ENCODE measurements around the gene PNKD.

PNKD gene

DNA sequence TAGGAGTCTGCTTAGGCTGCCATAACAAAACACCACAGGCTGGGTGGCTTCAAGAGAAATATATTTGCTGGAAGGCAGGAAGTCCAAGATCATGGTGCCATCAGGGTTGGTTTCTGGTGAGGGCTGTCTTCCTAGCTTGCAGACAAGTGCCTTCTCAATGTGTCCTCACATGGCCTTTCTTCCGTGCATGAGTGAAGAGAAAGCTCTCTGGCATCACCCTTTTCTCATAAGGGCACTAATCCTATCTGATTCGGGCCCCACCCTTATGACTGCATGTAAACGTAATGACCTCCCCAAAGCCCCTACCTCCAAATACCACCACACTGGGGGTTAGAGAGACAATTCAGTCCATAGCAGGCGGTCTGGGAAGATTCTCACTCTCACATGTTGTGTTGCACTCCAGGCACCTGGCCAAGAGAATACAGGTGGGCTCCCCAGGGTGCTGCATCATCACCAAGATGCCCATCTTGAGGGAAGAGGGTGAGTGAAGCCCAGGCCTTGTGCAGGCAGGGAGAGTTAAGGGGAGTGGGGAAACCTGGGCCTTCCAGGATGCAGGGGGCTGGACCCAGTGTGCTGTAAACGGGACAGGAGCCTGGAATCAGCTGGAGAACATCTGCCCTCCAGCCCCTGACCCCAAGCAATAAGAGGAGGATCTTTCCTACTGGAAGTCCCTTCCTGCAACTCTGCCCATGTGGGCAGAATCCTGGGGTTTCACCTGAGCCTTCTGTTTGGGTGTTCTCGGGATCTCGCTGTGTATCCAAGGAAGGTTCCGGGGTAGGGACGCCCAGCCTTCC lies 96.5 kb downstream of the PNKD start:
- TF ChIP-seq, protein P1, sequence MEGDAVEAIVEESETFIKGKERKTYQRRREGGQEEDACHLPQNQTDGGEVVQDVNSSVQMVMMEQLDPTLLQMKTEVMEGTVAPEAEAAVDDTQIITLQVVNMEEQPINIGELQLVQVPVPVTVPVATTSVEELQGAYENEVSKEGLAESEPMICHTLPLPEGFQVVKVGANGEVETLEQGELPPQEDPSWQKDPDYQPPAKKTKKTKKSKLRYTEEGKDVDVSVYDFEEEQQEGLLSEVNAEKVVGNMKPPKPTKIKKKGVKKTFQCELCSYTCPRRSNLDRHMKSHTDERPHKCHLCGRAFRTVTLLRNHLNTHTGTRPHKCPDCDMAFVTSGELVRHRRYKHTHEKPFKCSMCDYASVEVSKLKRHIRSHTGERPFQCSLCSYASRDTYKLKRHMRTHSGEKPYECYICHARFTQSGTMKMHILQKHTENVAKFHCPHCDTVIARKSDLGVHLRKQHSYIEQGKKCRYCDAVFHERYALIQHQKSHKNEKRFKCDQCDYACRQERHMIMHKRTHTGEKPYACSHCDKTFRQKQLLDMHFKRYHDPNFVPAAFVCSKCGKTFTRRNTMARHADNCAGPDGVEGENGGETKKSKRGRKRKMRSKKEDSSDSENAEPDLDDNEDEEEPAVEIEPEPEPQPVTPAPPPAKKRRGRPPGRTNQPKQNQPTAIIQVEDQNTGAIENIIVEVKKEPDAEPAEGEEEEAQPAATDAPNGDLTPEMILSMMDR (IDR thresholded peaks at IDR 0.05): no peak

DNA sequence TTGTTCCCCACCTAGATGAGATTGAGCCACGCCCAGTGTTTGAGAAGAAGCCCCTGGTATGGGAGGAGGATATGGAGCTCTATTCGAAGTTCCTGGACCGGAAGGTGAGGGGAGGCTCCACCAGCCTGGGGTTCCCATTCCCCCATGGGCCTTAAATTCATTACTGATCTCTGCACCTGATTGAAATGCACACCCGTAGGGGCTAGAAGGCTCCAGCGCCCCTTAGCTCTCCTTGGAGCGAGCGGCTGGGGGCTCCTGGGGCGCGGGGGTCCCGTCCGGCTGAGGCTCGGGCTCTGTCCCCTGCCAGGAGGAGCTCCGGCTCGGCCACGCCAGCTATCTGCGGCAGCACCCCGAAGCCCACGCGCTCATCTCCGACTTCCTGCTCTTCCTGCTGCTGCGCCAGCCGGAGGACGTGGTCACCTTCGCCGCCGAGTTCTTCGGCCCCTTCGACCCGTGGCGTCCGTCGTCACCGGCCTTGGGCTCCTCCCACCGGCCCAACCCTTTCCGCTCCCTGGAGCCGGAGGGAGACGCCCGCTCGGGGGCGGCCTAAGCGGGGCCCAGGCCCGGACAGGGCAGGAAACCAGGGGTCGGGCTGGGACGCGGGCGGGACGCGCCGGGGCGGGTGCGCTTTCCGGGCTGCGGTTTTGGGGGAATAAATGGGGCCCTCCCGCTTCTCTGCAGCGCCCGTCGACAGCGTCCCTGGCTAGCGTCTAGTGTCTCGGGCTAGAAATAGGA lies 97.3 kb downstream of the PNKD start:
- TF ChIP-seq, protein P1 (IDR thresholded peaks at IDR 0.05): no peak

DNA sequence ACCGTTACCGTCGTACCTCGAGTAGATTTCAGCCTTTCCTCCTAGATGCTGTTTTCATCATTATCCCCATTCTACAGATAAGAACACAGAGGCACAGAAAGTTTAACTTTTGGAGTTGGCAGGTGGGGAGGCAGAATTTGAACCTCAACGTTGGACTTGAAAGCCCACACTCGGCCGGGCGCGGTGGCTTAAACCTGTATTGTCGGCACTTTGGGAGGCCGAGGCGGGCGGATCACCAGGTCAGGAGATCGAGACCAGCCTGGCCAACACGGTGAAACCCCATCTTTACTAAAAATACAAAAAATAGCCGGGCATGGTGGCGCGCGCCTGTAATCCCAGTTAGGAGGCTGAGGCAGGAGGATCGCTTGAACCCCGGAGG lies 97.8 kb downstream of the PNKD start:
- TF ChIP-seq, protein P1 (IDR thresholded peaks at IDR 0.05): no peak

DNA sequence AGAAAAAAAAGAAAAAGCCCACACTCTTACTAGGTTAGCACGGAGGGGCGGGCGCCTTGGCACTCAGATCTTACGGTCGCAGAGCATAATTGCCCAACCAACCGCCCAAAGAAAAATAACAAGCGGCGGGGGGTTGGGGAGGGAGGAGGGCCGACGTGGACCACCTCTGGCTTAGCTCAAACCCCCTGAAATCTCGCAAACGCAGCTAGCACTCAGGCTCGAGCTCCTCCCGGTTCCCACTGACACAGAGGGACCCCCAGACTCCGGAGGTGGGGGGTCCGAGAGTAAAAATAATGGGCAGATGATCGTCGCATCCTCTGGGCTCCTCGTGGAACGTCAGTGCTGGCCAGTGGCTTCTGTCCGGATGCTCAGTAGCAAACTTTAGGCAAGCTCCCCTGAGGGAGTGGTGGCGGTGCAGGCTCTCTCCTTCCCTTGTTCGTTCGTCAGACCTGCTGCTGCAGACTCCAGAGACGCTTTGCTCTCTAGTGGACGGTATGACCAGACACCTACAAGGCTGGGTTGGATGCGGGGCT lies 98.4 kb downstream of the PNKD start:
- TF ChIP-seq, protein P1 (IDR thresholded peaks at IDR 0.05): no peak

DNA sequence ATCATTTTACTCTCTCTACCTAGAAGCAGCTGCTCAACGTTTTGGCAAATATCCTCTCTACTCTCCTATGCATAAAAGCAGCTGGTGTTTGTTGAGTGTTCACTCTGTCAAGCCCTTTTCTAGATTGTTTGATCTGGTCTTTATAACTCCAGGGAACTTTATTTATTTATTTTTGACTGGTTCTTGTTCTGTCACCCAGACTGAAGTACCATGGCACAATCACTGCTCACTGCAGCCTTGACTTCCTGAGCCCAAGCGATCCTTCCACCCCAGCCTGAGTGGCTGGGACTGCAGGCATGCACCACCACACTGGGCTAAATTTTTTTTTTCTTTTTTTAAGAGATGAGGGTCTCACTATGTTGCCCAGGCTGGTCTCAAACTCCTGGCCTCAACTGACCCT lies 99.0 kb downstream of the PNKD start:
- TF ChIP-seq, protein P1 (IDR thresholded peaks at IDR 0.05): no peak

DNA sequence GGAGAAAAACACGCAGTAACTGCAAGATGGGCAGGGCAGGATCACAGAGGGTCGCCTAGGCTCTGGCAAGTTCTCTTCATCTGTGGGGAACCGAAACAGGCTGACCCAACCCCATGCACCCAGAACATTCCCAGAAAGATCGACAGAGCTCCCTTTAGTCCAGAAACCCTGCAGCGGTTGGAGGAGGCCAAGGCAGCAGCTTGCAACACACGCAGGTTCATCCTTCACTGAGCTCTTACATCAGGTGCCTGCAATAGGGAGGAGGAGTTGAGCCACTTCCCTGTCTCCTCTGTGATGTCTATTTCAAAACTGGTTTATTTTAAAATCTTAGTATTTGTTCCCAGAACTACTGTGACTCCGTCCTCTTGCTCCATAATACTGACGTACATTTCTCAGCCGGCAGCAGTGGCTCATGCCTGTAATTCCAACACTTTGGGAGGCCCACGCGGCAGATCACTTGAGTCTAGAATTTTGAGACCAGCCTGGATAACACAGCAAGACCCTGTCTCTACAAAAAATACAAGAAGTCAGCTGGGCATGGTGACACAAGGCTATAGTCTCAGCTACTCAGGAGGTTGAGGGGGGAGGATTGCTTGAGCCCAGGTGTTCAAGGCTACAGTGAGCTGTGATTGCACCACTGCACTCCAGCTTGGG lies 100.2 kb downstream of the PNKD start:
- TF ChIP-seq, protein P1 (IDR thresholded peaks at IDR 0.05): no peak

DNA sequence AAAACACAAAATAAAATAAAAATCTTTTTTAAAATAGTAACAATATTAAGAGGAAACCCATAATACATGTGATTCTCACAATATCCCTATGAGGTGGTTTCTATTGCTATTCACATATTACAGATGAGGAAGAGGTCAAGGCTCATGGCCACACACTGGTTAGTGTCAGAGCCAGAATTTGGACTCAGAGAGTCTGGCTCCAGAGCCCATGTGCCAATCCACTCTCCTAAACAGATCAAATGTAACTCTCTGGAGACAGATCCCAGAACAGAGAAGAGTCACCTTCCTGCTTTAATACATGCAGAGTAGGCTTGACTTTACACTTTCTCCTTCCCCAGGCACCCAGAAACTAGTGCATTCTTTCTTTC lies 101.6 kb downstream of the PNKD start:
- TF ChIP-seq, protein P1 (IDR thresholded peaks at IDR 0.05): no peak
